ENCODE measurements around the gene BOLL.
A peak's percentile ranks its signal among the peaks of the same experiment; 100 is the strongest.
"Not testable (repeated sequence)": the region's sequence is repeated elsewhere in the genome, so short reads cannot be mapped to it uniquely, and the experiment has no call there.

BOLL gene

DNA sequence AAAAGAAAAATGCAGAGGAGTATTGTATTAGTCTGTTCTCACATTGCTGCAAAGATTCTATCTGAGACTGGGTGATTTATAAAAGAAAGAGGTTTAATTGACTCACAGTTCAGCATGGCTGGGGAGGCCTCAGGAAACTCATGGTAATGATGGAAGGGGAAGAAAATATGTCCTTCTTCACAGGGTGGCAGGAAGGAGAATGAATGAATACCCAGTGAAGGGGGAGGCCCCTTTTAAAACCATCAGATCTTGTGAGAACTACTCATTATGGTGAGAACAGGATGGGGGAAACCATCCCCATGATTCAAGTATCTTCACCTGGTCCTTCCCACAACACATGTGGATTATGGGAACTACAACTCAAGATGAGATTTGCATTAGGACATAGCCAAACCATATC, 10.2 kb upstream of the BOLL start:
- DNase-seq, result no peak

DNA sequence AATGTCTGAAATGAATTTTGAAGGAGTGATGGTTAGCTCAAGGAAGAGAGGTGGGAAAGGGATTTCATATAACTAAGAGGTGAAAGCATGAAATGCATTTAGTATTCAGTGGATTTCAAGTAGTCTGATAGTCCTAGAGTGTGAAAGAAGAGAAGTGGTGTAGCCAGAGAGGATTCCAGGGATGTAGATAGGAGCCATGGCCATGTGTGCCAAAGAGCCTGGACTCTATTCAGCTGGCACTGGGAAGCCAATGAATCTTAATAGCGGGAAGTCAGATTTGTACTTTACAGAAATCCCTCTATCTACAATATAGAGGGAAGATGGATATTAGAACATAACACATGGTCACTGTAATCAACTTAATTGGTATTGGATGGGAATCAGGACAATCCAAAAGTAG, 8.3 kb upstream of the BOLL start:
- no peak for DNase-seq

DNA sequence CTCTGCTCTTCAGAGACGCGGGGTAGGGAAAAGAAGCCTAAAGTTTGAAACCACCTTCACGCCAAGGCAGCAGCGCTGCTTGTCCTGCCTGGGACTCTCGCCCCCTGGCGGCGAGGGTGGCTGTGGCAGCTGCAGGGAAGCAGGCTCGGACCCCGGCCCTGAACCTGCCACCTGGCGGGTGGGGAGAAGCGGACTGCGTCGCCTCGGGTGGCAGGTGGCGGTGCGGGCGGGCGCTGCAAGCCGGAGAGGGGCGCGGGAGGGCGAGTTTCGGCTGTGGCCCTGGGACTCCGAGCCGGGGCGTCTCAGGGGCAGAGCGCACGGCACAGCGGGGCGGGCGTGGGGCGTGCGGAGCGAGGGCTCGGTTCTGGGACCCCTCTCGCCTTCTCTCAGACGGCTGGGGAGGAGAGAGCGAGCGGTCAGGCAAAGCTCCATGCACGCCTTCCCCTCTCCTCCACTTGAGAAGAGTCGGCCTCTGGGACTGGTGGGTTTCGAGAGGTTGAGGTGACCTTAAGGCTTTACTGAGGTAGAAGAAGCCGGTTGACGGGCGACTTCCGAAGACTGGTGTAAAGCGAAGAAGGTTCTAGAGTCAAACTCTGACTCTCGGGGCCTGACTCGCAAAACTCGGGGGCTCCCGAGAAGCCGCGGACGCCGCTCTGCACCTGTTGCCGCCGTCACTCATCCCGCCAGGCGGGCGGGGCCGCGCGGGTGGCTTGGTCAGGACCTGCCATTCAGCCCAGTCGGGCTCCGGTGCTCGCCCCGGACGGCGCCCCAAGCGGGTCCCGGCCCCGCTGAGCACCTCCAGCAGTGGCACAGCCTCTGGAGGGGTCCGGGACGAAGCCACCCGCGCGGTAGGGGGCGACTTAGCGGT, 1.1 kb upstream of the BOLL start:
- DNase-seq, result no peak

DNA sequence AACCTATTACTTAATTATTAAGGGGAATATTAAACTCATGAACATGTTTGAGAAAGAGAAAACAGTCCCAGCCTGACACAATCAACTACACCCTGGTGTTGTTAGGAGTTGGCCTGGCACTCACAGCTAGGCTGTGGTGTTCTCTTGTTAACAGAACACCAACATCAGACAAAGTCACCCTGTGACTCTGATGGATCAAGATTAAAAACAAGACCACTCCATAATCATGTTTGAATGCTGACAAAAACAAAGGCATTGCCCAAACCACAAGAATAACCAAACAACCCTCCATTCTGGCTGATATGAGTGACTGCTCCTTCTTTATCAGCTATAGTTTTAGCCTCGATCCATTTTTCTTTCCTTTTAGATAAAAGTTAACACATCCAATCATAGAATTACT, 3.0 kb downstream of the BOLL start:
- DNase-seq, result no peak

DNA sequence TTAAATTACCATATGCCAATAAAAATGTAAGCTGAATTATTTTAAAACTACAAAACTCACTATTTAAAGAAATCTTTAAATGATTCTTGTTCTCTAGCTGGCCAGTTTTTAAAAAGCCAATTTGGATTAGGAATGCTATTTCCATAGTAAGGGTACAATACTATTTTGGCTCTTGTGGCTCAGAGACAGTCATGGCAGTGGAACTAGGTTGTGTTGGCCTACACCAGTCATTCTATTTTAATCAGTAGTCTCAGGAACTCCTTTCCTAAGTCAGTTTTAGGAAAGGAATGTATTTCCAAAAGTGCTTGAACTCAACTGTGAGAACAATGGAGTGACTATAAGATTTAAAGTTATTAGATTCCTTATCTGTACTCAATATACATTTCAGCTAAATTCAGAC, 5.9 kb downstream of the BOLL start:
- no peak for DNase-seq

DNA sequence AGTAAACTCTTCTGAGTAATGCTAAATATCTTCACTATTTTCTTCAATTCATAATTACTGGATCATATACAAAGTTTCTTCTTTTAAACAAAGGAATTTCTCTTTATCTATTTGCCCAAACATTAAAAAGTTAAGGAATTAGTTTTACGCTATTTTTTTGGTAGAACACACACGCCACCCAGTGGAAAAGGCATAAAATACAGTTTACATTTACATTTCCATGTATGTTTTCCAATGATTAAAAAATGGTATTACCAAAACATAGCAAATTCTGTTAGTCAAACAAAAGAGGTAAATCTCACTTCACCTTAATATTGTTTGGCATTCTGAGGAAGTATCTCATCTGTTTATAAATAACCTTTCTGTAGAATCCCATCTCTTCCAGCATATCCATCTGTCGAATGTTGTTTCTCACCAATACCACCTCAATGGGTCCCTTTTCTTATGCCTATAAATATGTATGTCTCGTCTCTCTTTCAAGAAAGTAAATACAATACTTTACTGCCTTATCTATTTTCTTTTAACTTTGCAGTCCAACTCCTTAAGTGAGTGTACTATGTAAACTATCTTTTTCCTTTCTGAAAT, 7.2 kb downstream of the BOLL start:
- DNase-seq, result peak; percentile 28

DNA sequence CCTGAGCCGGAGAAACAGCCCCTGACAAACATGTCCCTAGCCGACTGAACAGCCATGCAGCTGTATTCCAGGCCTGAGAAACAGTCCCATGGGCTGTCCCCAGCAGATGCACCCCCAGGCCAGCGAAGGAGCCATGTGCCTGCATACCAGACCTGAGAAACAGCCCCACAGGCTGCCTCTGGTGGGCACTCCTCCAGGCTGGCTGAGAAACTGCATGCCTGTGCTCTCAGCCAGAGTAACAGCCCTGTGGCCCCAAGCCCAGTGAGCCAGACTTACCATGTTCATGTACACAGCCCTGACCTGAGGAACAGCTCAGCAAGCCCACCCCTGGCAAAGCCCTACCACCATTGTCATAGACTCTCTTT, 24.8 kb downstream of the BOLL start:
- no peak for DNase-seq

DNA sequence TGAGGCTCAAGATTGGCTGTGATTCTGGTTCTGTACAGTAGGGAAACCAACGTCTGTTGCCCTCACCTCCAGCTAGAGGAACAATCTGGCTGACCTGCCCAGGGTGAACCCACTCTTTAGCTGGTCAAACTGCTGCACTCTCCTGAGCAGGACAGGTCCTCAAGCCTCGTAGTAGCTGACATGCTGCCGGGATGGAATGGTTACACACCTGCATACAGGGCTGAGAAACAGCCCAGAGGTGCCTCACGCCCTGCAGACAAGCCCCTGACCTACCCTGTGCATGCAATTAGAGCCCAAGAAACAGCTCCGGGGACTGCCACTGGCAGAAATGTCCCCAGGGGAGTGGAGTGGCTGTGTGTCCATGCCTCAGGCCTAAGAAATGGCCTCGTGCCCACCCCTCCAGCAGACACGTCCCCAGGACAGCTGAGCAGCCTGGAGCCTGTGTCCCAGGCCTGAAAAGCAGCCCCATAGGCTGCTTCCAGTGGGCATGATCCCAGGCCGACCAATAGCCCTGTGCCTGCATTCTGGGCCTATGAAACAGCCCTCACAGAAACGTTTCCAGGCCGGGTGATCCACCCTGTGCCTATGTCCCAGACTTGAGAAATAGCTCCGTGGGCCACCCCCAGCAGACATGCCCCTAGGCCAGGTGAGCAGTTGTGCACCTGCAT, 25.4 kb downstream of the BOLL start:
- DNase-seq, result no peak

DNA sequence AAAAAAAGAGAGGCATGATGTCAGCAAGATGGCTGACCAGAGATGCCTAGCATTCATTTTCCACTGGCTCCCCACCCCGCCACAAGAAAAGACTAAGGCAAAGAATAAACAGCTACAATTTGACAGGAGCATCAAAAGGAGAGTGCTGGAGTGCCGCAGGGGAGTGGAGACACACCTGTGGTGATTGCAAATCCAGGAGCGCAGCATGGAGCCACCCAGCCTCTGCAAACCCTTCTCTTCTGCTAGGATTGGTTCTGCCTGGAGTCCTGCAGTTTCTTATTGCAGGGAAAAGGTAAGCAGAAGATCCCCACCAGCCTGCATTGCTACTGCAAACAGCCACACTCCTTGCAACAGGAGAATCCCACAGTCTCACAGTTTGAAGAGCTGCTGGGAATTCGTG, 26.1 kb downstream of the BOLL start:
- DNase-seq, result no peak

DNA sequence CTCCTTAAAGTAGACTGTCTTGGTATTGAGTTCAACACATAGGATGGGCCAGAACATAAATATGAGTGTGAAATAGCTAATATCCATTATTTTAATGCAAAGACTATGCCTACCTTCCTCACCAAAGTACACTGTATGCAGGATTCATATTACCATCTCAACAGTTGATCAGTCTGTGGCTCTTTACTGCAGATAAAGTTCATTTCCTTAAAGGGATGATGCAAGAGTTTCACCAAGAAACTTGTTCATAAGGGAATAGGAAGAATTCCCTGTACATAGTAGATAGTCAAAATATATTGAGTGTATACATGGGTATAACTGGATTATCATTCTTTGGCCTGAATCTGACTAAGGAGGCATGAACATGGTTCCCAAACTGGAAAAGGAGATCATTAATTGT, 44.9 kb downstream of the BOLL start:
- no peak for DNase-seq

DNA sequence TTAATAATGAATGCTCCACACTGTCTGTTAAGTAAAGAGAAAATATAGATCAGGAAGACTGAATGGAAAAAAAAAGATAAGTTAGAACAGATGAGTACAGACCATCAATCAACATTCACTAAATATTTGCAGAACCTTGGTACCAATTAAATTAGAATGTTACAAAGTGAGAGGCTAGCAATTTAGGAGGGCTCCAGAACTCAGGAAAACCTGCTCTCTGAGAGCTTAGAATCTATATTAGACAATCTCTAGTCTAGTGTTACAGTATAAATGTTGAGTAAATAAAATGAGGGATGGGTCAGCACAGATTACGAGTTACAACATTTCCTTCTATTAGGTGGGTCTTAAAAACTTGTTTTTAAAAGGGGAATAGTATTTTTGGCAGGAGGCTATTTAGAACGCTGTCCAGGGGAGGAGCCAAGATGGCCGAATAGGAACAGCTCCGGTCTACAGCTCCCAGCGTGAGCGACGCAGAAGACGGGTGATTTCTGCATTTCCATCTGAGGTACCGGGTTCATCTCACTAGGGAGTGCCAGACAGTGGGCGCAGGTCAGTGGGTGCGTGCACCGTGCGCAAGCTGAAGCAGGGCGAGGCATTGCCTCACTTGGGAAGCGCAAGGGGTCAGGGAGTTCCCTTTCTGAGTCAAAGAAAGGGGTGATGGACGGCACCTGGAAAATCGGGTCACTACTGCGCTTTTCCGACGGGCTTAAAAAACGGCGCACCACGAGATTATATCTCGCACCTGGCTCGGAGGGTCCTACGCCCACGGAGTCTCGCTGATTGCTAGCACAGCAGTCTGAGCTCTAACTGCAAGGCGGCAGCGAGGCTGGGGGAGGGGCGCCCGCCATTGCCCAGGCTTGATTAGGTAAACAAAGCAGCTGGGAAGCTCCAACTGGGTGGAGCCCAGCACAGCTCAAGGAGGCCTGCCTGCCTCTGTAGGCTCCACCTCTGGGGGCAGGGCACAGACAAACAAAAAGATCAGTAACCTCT, 56.3 kb downstream of the BOLL start:
- not testable (repeated sequence) for DNase-seq

DNA sequence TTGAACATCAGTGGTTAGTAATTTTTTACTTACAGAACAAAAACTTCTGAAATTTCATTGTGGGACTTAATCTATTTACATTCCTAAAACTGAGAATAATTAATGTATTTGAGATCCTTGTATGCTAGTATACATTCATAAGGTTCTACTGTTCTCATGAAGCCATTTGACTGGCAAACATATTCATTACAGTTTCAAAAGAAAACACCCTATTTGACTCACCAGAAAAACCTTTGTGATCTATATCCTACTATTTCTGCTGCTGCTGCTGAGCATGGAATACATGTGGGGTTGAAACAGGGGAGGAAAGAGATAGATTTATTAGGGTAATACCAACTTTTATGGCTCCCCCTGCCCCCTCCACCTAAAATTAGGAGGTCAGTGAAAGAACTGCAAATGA, 58.1 kb downstream of the BOLL start:
- no peak for DNase-seq

DNA sequence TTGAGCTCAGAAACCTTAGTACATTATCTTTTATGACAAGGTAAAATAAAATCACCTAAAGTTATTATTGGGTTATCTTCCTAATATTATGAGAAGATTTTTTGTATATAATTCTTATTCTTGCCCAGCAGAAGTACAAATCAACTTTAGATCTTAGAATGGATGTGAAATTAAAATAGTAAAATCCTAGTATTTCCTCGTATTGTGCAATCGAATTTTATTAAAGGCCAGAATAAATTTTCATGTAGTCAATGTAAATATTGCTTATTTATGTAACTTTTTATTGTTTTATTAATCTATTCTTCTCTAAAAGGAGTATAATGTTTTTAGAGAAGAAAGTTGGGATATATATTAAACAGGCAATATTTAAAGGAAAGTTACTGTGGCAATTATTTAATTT, 67.3 kb downstream of the BOLL start:
- DNase-seq, result no peak

DNA sequence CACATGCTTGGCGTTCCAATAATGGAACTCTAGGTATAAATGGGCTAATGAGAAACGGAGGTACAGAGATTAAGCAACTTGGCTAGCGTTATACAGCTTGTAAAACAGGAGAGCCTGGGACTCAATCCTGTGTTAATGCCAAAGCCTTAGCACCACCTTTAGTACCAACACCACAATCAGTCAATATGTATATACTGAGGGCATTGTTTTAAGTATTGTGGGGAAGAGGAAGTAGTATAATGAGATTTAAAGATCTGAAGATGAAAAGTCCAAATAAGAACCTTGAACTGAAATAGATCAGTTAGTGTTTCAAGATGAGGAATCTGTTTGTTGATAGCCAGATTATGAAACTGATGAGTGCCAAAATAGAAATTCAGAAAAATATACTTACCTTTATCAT, 71.8 kb downstream of the BOLL start:
- no peak for DNase-seq

DNA sequence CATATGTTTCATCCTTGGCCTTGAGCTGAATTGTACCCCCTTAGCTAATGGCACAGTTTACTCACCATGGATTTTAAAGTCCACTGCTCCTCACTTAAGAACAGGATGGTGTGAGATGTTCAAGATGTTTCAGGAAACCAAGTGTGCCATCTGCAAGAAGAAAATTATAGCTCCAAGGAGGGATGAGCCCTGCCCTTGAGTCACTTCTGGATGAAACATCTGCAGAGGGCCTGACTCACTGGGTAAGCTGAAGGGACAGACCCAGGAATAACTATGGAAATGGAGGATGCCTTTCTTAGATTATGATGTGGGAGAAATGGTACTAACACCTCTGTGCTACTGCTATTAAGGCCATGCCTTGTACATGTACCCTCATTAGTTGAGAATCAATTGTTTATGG, 73.5 kb downstream of the BOLL start:
- DNase-seq, result no peak

DNA sequence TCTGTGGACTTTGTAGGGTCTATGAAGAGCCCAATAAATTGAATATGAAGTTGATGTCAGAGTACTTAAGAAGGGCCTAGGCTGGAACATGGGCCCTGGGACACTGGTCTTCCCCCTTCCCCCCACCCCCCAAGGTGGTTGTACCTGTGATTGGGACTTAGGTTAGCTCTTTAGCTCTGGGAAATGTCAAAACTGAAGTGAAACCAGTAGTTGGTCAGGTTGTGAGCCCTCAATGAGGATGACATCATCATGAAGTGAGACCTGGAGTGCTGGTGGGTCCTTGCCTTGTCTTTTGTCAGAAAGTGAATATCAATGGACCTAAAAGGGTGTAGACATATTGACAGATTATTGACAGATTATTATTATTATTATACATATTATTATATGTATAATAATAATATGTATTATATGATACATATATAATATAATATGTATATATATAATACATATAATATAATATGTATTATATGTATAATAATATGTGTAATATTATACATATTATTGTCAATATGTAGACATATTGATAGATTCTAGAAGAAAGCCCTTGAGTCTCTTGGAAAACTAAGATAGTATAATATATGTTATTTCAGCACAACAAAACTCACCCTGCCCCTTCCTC, 74.6 kb downstream of the BOLL start:
- DNase-seq, result no peak

DNA sequence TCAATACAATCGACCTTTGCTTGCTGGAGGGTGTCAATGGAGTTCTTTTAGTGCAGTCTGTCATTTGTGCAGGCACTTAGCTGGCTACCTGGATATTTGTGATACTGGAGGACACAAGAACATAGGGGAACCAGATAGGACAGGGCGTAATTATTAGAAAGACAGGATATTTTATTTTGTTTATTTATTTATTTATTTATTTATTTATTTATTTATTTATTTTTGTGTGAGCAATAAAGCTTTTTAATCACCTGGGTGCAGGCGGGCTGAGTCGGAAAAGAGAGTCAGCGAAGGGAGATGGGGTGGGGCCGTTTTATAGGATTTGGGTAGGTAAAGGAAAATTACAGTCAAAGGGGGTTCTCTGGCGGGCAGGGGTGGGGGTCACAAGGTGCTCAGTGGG, 76.0 kb downstream of the BOLL start:
- DNase-seq, result not testable (repeated sequence)

DNA sequence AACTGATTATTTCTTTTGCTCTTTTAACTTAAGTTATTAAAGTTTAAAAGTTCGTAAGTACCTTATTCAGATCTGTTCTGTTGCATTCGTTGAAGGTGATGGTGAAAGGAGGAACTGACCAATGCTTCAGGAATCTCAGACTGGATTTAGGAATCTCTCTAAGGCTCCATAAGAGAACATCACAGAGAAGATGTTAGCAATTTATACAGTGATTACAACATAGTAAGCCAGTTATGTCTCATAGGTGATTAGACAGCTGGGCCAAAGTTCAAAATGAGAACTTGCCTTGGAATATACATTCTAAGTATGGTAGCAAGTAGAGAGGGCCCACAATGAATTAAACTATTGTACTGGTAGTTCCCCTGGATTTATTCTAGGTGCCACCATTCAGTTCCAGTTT, 76.8 kb downstream of the BOLL start:
- DNase-seq, result no peak

DNA sequence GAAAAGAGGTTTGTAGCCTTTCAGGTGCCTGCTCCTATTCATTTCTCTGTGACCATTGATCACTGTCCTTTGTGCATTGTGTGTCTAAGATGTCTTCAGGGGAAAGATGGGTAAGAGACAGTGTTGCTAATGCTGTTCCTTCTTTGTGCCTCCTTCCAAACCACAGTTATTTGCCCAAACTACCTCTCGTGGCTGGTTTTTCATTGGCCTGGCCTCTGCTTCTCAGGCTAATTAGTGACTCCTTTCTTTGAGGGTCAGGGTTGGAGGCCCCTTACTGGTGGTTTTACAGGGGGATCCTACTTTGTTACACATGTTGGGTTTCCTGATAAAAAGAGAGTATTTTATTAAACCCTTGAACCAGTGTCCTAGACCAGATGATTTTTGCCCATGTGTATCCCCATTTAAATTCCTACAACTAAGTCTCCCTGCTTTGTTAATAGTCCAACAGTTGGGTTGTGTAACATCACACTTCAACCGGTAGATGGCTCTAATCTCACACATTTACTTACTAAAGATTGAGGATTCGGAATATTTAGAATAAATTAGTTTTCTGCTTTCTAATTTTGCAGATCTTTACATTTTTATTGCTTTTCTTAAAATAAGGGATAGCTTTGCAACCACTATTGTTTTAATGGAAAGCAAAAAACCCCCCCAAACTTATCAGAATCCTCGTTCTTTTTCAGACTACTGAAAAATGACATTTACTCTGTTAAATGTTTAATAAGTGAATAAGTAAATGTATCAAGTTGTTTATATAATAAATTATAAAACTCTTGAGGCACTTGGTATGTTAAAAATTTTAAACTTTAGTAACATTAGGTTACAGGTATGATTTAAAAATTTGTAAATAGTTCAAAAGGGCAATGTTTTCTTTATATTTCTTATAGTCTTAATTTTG, 77.6 kb downstream of the BOLL start:
- DNase-seq, result peak; percentile 42

DNA sequence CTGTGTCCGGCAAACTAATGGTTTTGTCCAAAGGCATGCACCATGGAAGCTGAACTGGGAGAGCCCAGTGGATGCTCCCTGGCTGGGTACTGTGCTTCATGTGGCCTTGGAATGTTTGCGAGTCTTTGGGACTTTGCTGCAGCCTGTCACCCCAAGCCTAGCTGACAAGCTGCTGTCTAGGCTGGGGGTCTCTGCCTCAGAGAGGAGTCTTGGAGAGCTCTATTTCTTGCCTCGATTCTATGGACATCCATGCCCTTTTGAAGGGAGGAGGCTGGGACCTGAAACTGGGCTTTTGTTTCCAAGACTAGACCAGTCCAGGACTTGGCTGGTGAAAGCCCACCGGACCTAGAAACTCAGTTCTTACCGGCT, 78.3 kb downstream of the BOLL start:
- no peak for DNase-seq

Measured in NCI-H345 (cell line).